DMS153 (cell line): Measurements from ENCODE around the gene RPIA.
"Not testable (repeated sequence)": the region's sequence is repeated elsewhere in the genome, so short reads cannot be mapped to it uniquely, and the experiment has no call there.

Experiments
- DNase-seq: peaks from one replicate; lab custom pipeline; 2025; lab: John Stamatoyannopoulos, UW

RPIA gene

DNA sequence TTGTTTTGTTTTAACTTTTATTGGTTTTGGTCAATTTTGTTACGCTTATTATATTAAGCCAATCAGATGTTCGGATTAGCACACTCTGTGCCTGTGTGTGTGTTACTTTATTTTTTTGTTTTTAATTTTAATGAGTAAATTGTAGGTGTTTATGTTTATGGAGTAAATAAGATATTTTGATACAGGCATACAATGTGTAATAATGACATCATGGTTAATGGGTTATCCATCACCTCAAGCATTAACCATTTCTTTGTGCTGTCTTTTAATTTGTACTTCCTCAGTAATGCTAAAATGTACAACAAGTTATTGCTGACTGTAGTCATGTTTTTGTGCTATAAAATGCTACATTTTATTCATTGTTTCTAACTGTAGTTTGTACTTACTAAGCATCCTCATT is 97.7 kb downstream of the RPIA start:
- DNase-seq: not testable (repeated sequence)

DNA sequence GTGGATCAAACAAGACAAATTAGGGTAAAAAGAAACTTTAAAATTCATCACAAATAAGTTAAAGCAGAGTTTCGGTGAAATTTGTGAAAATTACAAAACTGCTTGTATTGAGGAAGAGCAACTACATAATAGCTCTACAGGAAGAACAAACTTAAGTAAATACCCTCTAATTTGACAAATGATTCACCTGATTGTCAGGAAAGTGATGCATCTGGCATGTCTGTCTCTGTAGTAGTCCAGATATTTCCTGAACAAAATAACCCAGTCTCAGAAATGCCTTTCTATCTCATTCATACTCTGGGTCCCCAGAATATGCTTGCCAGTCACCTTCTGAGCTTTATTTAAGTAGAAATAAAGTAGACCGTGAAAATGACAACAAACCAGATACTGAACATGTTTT is 104.5 kb downstream of the RPIA start:
- not testable (repeated sequence) for DNase-seq

DNA sequence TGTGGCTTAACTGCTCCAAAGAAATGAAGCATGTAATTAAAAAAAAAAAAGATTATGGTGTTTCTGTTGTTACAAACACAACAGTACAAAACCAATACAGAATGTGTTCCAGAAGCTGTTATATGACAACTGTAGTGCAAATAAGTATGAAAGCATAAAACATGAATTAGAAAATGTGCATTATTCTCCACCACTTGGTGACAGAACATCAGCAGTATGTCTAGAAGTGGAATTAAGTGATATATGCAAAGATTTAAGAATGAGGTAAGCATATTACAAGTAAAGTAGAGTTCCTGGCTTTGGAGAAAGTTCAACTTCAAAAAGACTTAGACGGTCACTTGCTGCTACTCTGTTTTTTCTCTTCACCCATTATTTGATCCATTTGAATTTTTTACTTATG is 105.0 kb downstream of the RPIA start:
- not testable (repeated sequence) for DNase-seq

DNA sequence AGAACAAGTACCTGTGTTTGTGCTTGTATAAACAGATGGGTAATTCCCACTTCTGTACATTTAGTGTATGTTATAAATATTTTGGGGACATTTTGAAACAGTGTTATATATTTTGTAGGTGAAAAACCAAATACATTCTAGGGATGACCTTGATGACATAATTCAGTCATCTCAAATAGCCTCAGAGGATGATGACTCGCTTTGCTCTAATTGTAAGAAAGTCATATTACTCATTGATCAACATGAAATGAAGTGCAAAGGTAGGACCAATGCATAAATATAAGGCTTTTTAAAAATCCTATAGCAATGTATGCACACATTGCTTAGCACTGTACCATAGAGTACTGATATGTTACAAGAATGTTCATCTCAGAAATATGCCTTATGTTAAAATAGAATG is 105.7 kb downstream of the RPIA start:
- DNase-seq: not testable (repeated sequence)
